Ectodermal cell (in vitro differentiated cells): ENCODE data around the gene PLXNA2.

ENCODE experiments used
- H3K27ac ChIP-seq: 2 replicates; pipeline ENCODE4 v1.7.0; 2013; ENCODE audit warnings: mild to moderate bottlenecking, low read depth, low read length; ENCODE audit not compliant: insufficient read depth, poor library complexity, severe bottlenecking
- H3K27me3 ChIP-seq: 2 replicates; pipeline ENCODE4 v1.7.0; 2013; ENCODE audit warnings: mild to moderate bottlenecking, low read length; ENCODE audit not compliant: insufficient read depth, control insufficient read depth, poor library complexity, severe bottlenecking
- H3K36me3 ChIP-seq: one replicate; pipeline ENCODE4 v1.7.0; 2013; ENCODE audit warnings: low read length; ENCODE audit not compliant: control insufficient read depth, insufficient read depth
- H3K4me1 ChIP-seq: one replicate; pipeline ENCODE4 v1.7.0; 2013; ENCODE audit warnings: low read length; ENCODE audit not compliant: control insufficient read depth, insufficient read depth
- H3K4me3 ChIP-seq: 2 replicates; pipeline ENCODE4 v1.7.0; 2013; ENCODE audit warnings: low read depth, low read length, control low read depth; ENCODE audit not compliant: insufficient read depth
- H3K9me3 ChIP-seq: 2 replicates; pipeline ENCODE4 v1.7.0; 2013; ENCODE audit warnings: mild to moderate bottlenecking, low read length, moderate library complexity; ENCODE audit not compliant: control insufficient read depth
- WGBS, 2 experiments: methylation state at CpG; one replicate each; pipeline ENCODE4 v1.1.7; 2013; ENCODE audit warnings: missing lambda C conversion rate in 2 of 2; 5-methylcytosine and 5-hydroxymethylcytosine counted together

The PLXNA2 gene

DNA sequence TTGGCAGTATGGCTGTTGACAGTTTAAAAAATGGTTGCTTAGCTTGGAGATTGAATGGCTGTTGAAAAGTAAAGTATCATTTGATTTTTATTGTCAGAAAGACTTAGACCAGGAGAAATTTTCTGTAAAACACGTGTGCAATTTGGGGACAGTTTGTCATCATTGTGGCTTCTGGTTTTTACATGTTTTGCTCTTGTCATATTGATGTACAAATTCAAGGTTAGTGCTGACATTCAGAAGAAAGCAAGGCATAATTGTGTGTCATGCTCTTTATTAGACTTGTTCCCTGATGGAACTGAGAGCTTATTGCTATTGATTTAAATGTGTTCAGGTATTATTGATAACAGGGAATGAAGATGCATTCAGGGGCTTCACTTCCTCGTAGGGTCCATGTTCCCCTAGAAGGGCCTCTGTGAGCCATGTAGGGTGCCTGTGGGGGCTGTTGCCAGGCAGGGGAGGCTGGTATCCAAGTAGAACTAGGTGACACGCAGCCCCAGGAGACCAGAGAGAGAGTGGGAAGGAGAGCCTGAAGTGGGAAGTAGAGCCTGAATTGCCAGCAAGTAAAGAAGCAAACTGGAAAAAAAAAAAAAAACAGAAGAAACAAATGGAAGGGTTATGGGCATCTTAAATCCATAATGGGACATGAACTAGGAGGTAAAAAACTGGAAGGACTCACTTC lies 32.7 kb upstream of the PLXNA2 start:
- no peak overlapping the region for H3K4me3 ChIP-seq
- 91 to 92% methylated on average over 3 of the region's 3 CpGs for WGBS, 2 experiments
- peaks cover 4% of the 10 kb centered on the region for H3K27me3 ChIP-seq
- H3K9me3 ChIP-seq = no peaks in the 10 kb centered on the region
- H3K27ac ChIP-seq = no peak overlapping the region
- no peaks in the 10 kb centered on the region for H3K36me3 ChIP-seq
- peaks cover 14% of the 10 kb centered on the region for H3K4me1 ChIP-seq

DNA sequence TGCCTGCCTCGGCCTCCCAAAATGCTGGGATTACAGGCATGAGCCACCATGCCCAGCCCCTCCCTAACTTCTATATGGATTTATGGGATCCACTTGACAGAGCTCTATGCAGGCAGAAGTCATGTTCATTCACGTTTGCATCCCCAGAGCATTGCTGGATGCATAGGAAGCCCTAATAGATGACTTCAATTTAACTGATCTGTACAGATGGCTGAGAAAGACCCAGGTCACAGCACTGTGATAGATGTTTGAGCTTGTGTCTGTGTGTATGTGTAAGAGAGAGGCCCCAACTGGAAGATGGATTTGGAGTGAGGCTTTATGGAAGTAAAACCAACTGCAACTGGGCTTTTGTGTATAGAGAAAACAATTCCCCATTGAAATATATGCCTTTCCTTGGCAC lies 30.9 kb upstream of the PLXNA2 start:
- peaks cover 29% of the 10 kb centered on the region for H3K4me1 ChIP-seq
- WGBS, 2 experiments = 88 to 90% methylated on average over 2 of the region's 2 CpGs
- no peak overlapping the region for H3K27ac ChIP-seq
- no peaks in the 10 kb centered on the region for H3K9me3 ChIP-seq
- no peak overlapping the region for H3K4me3 ChIP-seq
- no peaks in the 10 kb centered on the region for H3K36me3 ChIP-seq
- H3K27me3 ChIP-seq = peaks cover 4% of the 10 kb centered on the region

DNA sequence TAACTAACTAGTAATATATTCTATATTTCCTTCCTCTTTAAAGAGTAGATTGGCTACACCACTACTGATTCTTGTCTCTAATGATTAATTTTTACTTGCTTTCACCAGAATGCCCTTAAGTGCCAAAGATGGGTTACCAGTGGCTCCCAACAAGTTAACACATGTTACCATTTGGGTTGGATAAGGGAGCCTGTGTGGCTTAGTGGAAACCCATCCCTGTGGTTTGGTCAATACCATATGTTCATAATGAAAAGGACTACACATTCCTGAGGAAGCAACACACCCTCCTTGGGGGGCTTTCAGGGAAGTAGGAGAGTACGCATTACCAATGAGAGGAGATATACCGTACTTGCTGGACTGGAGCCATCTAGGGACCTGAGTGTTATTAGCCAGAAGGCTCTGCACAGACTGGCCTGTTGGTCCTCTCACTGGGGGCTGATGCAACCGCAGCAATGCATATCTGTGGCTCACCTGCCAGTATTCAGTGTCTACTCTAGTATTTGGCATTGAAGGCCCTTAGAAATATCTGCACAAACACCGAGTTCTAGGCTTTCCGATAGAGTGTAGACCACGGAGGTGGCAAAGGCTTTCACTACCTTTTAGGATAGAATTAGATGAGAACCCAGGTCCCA lies 29.3 kb upstream of the PLXNA2 start:
- H3K36me3 ChIP-seq = no peaks in the 10 kb centered on the region
- no peaks in the 10 kb centered on the region for H3K9me3 ChIP-seq
- peaks cover 11% of the 10 kb centered on the region for H3K27me3 ChIP-seq
- H3K4me1 ChIP-seq = peaks cover 35% of the 10 kb centered on the region
- H3K4me3 ChIP-seq = no peak overlapping the region
- WGBS, 2 experiments = 95 to 97% methylated on average over 6 of the region's 6 CpGs
- no peak overlapping the region for H3K27ac ChIP-seq

DNA sequence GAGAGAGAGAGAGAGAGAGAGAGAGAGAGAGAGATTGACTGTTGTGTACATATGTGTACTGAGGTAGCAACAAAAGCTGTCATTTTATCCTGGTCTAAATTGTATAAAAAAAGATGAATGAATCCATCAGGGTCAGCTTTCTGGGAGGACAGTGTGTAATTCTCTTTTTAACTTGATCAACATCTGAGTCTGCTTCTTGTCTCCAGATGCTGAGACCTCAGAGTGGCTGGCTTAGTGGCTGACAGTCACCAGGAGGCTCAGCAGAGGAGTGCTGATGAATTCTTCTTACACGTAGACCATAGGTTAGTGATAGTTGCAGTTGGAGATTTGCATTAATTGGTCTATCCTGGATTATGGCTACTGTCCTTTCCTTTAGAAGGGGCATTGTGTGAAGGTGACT lies 28.5 kb upstream of the PLXNA2 start:
- Histone ChIP-seq H3K27me3 (peaks cover 11% of the 10 kb centered on the region), H3K27ac (no peak overlapping the region), H3K9me3 (no peaks in the 10 kb centered on the region), H3K36me3 (no peaks in the 10 kb centered on the region), H3K4me3 (no peak overlapping the region), H3K4me1 (peaks cover 33% of the 10 kb centered on the region)
- 65 to 76% methylated on average over 1 of the region's 1 CpG for WGBS, 2 experiments

DNA sequence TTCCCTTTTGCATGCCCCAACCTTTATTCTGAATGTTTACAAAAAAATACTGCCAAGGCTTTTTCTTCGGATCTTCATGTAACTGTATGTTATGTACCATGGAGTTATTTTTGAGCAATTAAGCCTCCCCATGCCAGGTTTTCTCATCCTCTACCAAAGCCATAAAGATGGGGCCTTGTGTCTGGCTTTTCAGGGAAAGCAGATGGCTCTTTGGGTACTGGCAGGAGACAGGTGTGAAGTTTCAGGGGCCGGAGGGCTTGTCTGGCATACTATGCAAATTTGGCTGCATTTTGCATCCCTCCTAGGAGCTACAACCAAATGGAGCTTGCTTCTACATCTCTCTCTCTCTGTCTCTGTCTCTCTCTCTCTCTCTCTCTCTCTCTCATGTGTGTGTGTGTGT lies 28.1 kb upstream of the PLXNA2 start:
- Histone ChIP-seq H3K36me3 (no peaks in the 10 kb centered on the region), H3K4me3 (no peak overlapping the region), H3K27ac (no peak overlapping the region), H3K27me3 (peaks cover 11% of the 10 kb centered on the region), H3K4me1 (peaks cover 37% of the 10 kb centered on the region), H3K9me3 (no peaks in the 10 kb centered on the region)
- 87 to 88% methylated on average over 2 of the region's 2 CpGs for WGBS, 2 experiments

DNA sequence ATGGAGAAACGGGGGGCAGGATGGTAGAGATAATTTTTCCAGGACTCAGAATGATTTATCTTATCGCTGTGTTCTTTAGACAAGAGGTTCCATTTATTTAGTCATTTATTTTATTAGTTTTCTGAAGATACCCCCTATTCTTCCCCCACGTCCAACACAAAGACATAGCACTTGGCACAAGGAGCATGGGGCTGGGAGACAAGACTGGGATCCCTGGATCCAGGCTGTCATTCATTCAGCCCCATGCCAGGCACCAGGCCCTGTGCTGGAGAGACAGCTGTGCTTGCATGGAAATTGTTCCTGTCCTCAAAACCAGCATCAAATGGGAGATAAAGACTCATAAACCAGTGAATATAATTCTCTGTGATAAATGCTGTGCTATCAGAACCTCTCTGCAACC lies 27.1 kb upstream of the PLXNA2 start:
- Histone ChIP-seq H3K4me1 (peaks cover 37% of the 10 kb centered on the region), H3K4me3 (no peak overlapping the region), H3K27ac (no peak overlapping the region), H3K27me3 (peaks cover 11% of the 10 kb centered on the region), H3K36me3 (no peaks in the 10 kb centered on the region), H3K9me3 (no peaks in the 10 kb centered on the region)
- WGBS, 2 experiments = 81 to 90% methylated on average over 2 to 3 of the region's 3 CpGs

DNA sequence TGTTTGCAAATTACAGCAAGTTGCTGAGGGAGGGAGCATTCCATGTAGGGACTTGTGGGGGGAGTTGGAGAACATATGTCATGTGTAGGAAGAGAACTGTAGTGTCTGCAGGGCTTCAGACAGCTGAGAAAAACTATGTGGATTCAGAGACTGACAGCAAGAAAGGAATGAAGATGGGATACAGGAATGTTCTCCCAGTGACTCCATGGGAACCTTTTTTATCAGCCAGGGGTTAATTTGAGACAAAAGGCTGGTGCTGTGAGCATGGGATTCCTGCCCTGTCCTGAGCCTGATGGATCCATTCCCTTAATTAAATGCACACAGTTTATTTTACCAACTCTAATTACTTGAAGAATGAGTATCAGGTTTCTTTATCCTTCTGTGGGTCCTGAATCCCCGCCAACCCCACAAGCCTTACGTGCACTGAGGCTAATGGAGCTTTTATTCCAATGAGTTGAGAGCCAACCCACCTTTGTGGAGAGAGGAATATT lies 26.5 kb upstream of the PLXNA2 start:
- H3K9me3 ChIP-seq = no peaks in the 10 kb centered on the region
- no peak overlapping the region for H3K27ac ChIP-seq
- H3K4me3 ChIP-seq = no peak overlapping the region
- H3K4me1 ChIP-seq = peaks cover 37% of the 10 kb centered on the region
- no peaks in the 10 kb centered on the region for H3K36me3 ChIP-seq
- H3K27me3 ChIP-seq = peaks cover 11% of the 10 kb centered on the region
- WGBS, 2 experiments = 17 to 33% methylated on average over 2 of the region's 2 CpGs

DNA sequence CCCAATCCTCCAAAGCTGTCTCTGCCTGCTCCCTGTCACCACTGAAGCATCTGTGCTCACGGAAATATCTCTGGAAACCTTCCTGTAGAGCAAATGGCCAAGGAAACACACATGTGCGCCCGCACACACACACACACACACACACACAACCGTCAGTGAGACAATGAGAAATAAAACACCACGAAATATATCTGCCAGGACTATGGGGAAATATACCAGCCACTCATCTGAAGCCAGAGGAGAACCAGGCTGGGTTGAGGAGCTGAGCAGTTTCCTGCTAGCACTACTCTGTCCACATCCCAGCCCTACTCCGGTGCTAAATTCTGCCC lies 25.1 kb upstream of the PLXNA2 start:
- Histone ChIP-seq H3K27me3 (peaks cover 11% of the 10 kb centered on the region), H3K27ac (no peak overlapping the region), H3K36me3 (no peaks in the 10 kb centered on the region), H3K4me1 (peaks cover 37% of the 10 kb centered on the region), H3K9me3 (no peaks in the 10 kb centered on the region), H3K4me3 (no peak overlapping the region)
- WGBS, 2 experiments = 92 to 93% methylated on average over 6 of the region's 6 CpGs

DNA sequence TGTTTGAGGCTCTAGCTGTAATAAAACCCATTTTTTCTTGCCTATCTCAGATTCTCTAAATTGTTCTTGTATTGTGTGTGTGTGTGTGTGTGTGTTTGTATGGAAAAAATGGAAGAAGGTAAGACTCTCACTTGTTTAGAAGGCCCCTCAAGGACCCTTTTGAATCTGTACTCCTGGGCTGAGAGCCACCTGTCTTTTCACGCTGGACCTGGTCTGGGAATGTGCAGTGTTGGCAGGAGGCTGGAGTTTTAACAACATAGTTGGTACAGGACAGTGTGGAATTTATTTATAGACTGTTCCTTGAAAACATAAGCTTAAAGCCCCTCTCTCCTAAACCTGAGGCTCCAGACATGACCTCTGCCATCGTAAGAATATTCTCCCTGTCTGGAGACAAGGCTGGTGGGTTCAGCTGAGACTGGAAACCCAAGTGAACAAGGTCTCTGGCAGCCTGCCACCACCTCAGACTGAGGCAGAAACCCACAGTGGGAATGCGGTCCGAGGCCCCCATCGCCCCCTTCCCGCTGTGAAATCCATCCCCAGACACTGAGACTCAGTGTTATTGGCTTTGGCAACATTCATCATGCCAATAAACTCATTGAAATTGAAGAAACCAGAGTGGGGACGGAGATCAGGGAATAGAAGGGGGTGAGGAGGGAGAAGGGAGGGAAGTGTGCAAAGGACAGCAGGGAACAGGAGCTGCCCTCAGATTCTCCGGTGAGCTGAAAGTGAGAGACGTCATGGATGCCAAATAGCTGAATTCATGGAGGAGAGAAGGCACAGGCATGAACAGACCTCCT lies 24.6 kb upstream of the PLXNA2 start:
- no peaks in the 10 kb centered on the region for H3K36me3 ChIP-seq
- peaks cover 37% of the 10 kb centered on the region for H3K4me1 ChIP-seq
- 86 to 87% methylated on average over 9 of the region's 9 CpGs for WGBS, 2 experiments
- no peak overlapping the region for H3K27ac ChIP-seq
- H3K9me3 ChIP-seq = no peaks in the 10 kb centered on the region
- H3K4me3 ChIP-seq = no peak overlapping the region
- H3K27me3 ChIP-seq = peaks cover 11% of the 10 kb centered on the region

DNA sequence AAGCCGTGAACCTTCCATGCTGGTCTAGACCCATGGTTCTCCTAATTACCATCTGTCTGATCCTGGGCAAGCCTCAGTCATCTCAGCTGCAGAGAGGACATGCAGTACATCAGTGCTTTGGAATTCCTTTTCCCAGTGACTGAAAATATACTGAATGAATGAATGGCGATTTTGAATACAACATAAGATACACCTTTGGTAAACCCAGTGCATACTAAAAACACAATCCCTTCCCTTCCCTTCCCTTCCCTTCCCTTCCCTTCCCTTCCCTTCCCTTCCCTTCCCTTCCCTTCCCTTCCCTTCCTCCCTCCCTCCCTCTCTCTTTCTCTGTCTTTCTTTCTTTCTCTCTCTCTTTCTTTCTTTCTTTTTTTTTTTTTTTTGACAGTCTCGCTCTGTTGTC lies 21.3 kb upstream of the PLXNA2 start:
- WGBS, 2 experiments = 91 to 95% methylated on average over 3 of the region's 3 CpGs
- Histone ChIP-seq H3K4me3 (no peak overlapping the region), H3K9me3 (no peaks in the 10 kb centered on the region), H3K27me3 (peaks cover 7% of the 10 kb centered on the region), H3K27ac (no peak overlapping the region), H3K4me1 (peaks cover 22% of the 10 kb centered on the region), H3K36me3 (no peaks in the 10 kb centered on the region)
